HG03066 (cell line): ENCODE measurements around the gene CAMKK2.
"Not testable (repeated sequence)": the region's sequence is repeated elsewhere in the genome, so short reads cannot be mapped to it uniquely, and the experiment has no call there.

Source experiments
- ATAC-seq: cut with Tn5 transposase; IDR thresholded peaks from one replicate; pipeline ENCODE4 v1.9.1; 2021; ENCODE audit warnings: low read depth; ENCODE audit not compliant: unreplicated experiment

The CAMKK2 gene

GRCh38 chr12:121296618-121297434 lies at the start of gene CAMKK2:
CAMKK2 (minus strand) TSS chr12:121296709; CDS start chr12:121274526, 22,183 bp downstream.
- ATAC-seq = peak; percentile 64

- no peak for ATAC-seq
These were observed 48.8 kb upstream of the CAMKK2 start for GRCh38 chr12:121345151-121345815.

- no peak for ATAC-seq
These were observed 48.0 kb upstream of the CAMKK2 start for GRCh38 chr12:121344506-121344905.

GRCh38 chr12:121337416-121337815 lies 40.9 kb upstream of the CAMKK2 start:
- ATAC-seq = no peak

GRCh38 chr12:121334513-121335343 lies 38.2 kb upstream of the CAMKK2 start:
- no peak for ATAC-seq

GRCh38 chr12:121333747-121334146 lies 37.2 kb upstream of the CAMKK2 start:
- no peak for ATAC-seq

GRCh38 chr12:121331248-121331647 lies 34.7 kb upstream of the CAMKK2 start:
- ATAC-seq = no peak

GRCh38 chr12:121330692-121331091 lies 34.2 kb upstream of the CAMKK2 start:
- no peak for ATAC-seq

- no peak for ATAC-seq
These were observed 33.7 kb upstream of the CAMKK2 start for GRCh38 chr12:121330195-121330594.

GRCh38 chr12:121328620-121329019 lies 32.1 kb upstream of the CAMKK2 start:
- ATAC-seq = no peak

GRCh38 chr12:121326996-121327674 lies 30.6 kb upstream of the CAMKK2 start:
- no peak for ATAC-seq

GRCh38 chr12:121325922-121326396 lies 29.4 kb upstream of the CAMKK2 start:
- no peak for ATAC-seq

- ATAC-seq = no peak
These were observed 27.4 kb upstream of the CAMKK2 start for GRCh38 chr12:121323908-121324307.

- ATAC-seq = no peak
These were observed 21.6 kb upstream of the CAMKK2 start for GRCh38 chr12:121318121-121318520.

- ATAC-seq = no peak
These were observed 17.9 kb upstream of the CAMKK2 start for GRCh38 chr12:121314431-121314830.

GRCh38 chr12:121310231-121310630 lies 13.7 kb upstream of the CAMKK2 start:
- ATAC-seq = not testable (repeated sequence)

GRCh38 chr12:121307397-121307796 lies 10.9 kb upstream of the CAMKK2 start:
- not testable (repeated sequence) for ATAC-seq

- no peak for ATAC-seq
These were observed 7.8 kb upstream of the CAMKK2 start for GRCh38 chr12:121304306-121304705.

GRCh38 chr12:121301876-121302275 lies 5.4 kb upstream of the CAMKK2 start:
- ATAC-seq = no peak

GRCh38 chr12:121300083-121300819 lies 3.7 kb upstream of the CAMKK2 start:
- ATAC-seq = no peak
